GM12878 (cell line): ENCODE data around the gene LALBA. TPM values are rescaled to one million over a fixed set of nuclear protein-coding genes. Genes with fewer than 3 reads are reported as not detected.
A peak's percentile ranks its signal among the peaks of the same experiment; 100 is the strongest.

Experiments used
- ATAC-seq: fragments of 200-7000 bp; cut with Tn5 transposase; 3 replicates; pipeline ENCODE4 v1.9.1; 2020; ENCODE audit warnings: mild to moderate bottlenecking, moderate library complexity
- BruUV-seq: library from RNA; stranded (reverse); fragments of 400-500 nt; replicated peaks from 2 replicates; lab custom pipeline; 2021; lab: Mats Ljungman, UMichigan
- CTCF ChIA-PET: fragments of 300-600 bp; sonication (Branson Sonifier 250); formaldehyde crosslinking; extraction: SDS; loops from one replicate; lab custom pipeline; 2021; ENCODE audit warnings: inconsistent platforms; lab: Yijun Ruan, JAX
- POLR2A ChIA-PET: fragments of 350-600 bp; formaldehyde crosslinking; extraction: SDS; loops from one replicate; lab custom pipeline; 2021; ENCODE audit warnings: inconsistent platforms; lab: Charles Lee
- RAD21 ChIA-PET: fragments of 300-600 bp; sonication (Branson Sonifier 250); formaldehyde crosslinking; loops from one replicate; lab custom pipeline; 2023; ENCODE audit warnings: antibody characterized with exemption; ENCODE audit not compliant: unreplicated experiment; lab: Charles Lee
- SMC1A ChIA-PET: fragments of 300-600 bp; sonication (Branson Sonifier 250); formaldehyde crosslinking; loops from one replicate; lab custom pipeline; 2023; ENCODE audit not compliant: unreplicated experiment, uncharacterized antibody; lab: Charles Lee
- DNase-seq: peaks from one replicate; pipeline ENCODE4 v3.0.0-alpha.2; 2011; ENCODE audit warnings: low read depth, low spot score
- FAIRE-seq: peaks from 3 replicates; lab custom pipeline; 2011; peaks lifted over from hg19 to GRCh38; lab: Jason Lieb, UNC
- H2AFZ ChIP-seq: 2 replicates; pipeline ENCODE4 v1.6.0; 2011; ENCODE audit warnings: low read depth, low read length, control low read depth; ENCODE audit not compliant: control insufficient read depth
- H3K27ac ChIP-seq: 2 replicates; pipeline ENCODE4 v1.5.1; 2011; ENCODE audit warnings: control low read depth; ENCODE audit not compliant: control insufficient read depth, insufficient read depth
- H3K27me3 ChIP-seq, 2 experiments: replicated peaks in 1 of 2; 2 replicates each; pipeline versions ENCODE4 v1.6.0 to v1.6.1; 2011; ENCODE audit warnings: low read length in 1 of 2; ENCODE audit not compliant: control insufficient read depth in 2 of 2, insufficient read depth in 2 of 2
- H3K36me3 ChIP-seq, 2 experiments: 2 replicates each; pipeline ENCODE4 v1.5.1; 2011; ENCODE audit warnings: low read length in 1 of 2; ENCODE audit not compliant: control insufficient read depth in 2 of 2, insufficient read depth in 2 of 2
- H3K4me1 ChIP-seq: 2 replicates; pipeline ENCODE4 v1.6.1; 2011; ENCODE audit warnings: mild to moderate bottlenecking, low read length, moderate library complexity, mixed read lengths; ENCODE audit not compliant: control insufficient read depth, insufficient read depth
- H3K4me2 ChIP-seq: 2 replicates; pipeline ENCODE4 v1.6.0; 2011; ENCODE audit warnings: control low read depth; ENCODE audit not compliant: control insufficient read depth, insufficient read depth
- H3K4me3 ChIP-seq: fragments of 200-600 bp; sonication (generic); 2 replicates; pipeline ENCODE4 v1.5.1; 2016
- H3K79me2 ChIP-seq: 2 replicates; pipeline ENCODE4 v1.6.0; 2011; ENCODE audit warnings: low read length; ENCODE audit not compliant: control insufficient read depth, insufficient read depth
- H3K9ac ChIP-seq: 2 replicates; pipeline ENCODE4 v1.8.0; 2011; ENCODE audit warnings: low read length, control low read depth, mixed read lengths; ENCODE audit not compliant: control insufficient read depth, insufficient read depth
- H3K9me3 ChIP-seq: replicated peaks from 3 replicates; pipeline ENCODE4 v1.5.1; 2011; ENCODE audit warnings: mild to moderate bottlenecking, low read length; ENCODE audit not compliant: control insufficient read depth, insufficient read depth
- H4K20me1 ChIP-seq: 2 replicates; pipeline ENCODE4 v1.6.0; 2011; ENCODE audit not compliant: control insufficient read depth, insufficient read depth
- CBX5 ChIP-seq: sonication (generic); IDR thresholded peaks from 2 replicates; pipeline ENCODE4 v1.6.1; 2016; ENCODE audit warnings: low read depth, moderate library complexity, mild to moderate bottlenecking, inconsistent platforms
- CHD1 ChIP-seq: IDR thresholded peaks from 2 replicates; pipeline ENCODE4 v1.6.1; 2012; ENCODE audit warnings: low read depth, low read length, improper control_type of control experiment
- IKZF1 ChIP-seq: fragments of 450-650 bp; conservative IDR thresholded peaks from 2 replicates; pipeline ENCODE4 v1.6.1; 2017; ENCODE audit warnings: antibody characterized with exemption, mild to moderate bottlenecking
- IKZF2 ChIP-seq, 2 experiments: fragments of 450-650 bp; IDR thresholded peaks; 2 replicates each; pipeline ENCODE4 v1.6.1; 2017; ENCODE audit warnings: mild to moderate bottlenecking in 2 of 2, moderate library complexity in 2 of 2
- IRF3 ChIP-seq: fragments of 450-650 bp; IDR thresholded peaks from 2 replicates; pipeline ENCODE4 v1.6.1; 2014; ENCODE audit warnings: mild to moderate bottlenecking
- MTA2 ChIP-seq: fragments of 450-650 bp; IDR thresholded peaks from 2 replicates; pipeline ENCODE4 v1.6.1; 2016; ENCODE audit warnings: low read depth, mild to moderate bottlenecking, moderate library complexity
- MYC ChIP-seq: IDR thresholded peaks from 2 replicates; pipeline ENCODE4 v1.6.1; 2011; ENCODE audit warnings: mild to moderate bottlenecking, low read length, moderate library complexity, inconsistent platforms; ENCODE audit not compliant: insufficient read depth, insufficient replicate concordance, insufficient read length, severe bottlenecking
- SMAD1 ChIP-seq: fragments of 450-650 bp; IDR thresholded peaks from 2 replicates; pipeline ENCODE4 v1.6.1; 2018; ENCODE audit warnings: mild to moderate bottlenecking, low read depth; ENCODE audit not compliant: partially characterized antibody
- USF2 ChIP-seq: IDR thresholded peaks from 2 replicates; pipeline ENCODE4 v1.6.1; 2011; ENCODE audit warnings: low read depth, low read length, improper control_type of control experiment, borderline replicate concordance
- ZBED1 ChIP-seq: IDR thresholded peaks from 2 replicates; pipeline ENCODE4 v1.6.1; 2016; ENCODE audit warnings: borderline replicate concordance
- ZBTB11 ChIP-seq: fragments of 450-650 bp; formaldehyde crosslinking; IDR thresholded peaks from 2 replicates; pipeline ENCODE4 v1.5.0; 2022; ENCODE audit warnings: mild to moderate bottlenecking, missing genetic modification characterization
- ZNF207 ChIP-seq: fragments of 450-650 bp; IDR thresholded peaks from 2 replicates; pipeline ENCODE4 v1.6.1; 2014; ENCODE audit warnings: antibody characterized with exemption, mild to moderate bottlenecking, borderline replicate concordance
- ZNF622 ChIP-seq: fragments of 450-650 bp; IDR thresholded peaks from 2 replicates; pipeline ENCODE4 v1.6.1; 2017; ENCODE audit warnings: mild to moderate bottlenecking, inconsistent platforms
- WGBS: methylation state at CpG from one replicate; pipeline ENCODE4 v1.1.6; 2016; ENCODE audit warnings: low lambda C conversion rate; ENCODE audit not compliant: insufficient replicate concordance, insufficient coverage; ENCODE audit errors: missing lambda C conversion rate; 5-methylcytosine and 5-hydroxymethylcytosine counted together
- in situ Hi-C: fragments of 300-500 bp; cut with MboI; formaldehyde crosslinking; loops from 9 replicates; pipeline ENCODE4 v1.14.3; 2018; ENCODE audit warnings: mixed read lengths
- intact Hi-C: fragments of 100-400 bp; cut with micrococcal nuclease; formaldehyde crosslinking; loops from one replicate; pipeline ENCODE4 v1.14.2; 2022; ENCODE audit not compliant: unreplicated experiment
- polyA plus RNA-seq, 11 experiments: library from polyadenylated mRNA; depleted of rRNA in 4 of 11; unstranded in 6 of 11; stranded (reverse) in 5 of 11; fragments of >200 nt; fragmentation: Nextera tagmentation in 4 of 11; fragmentation: Illumina TruSeq in 1 of 11; extraction: Ambion mirVana in 4 of 11; extraction: Trizol in 1 of 11; gene quantifications; 1 replicate in 1 of 11; 2 replicates in 10 of 11; pipeline versions ENCODE4 v1.2.1 to v1.2.3, GENCODE V29; 2011 to 2016; ENCODE audit warnings: inconsistent platforms in 2 of 11, missing spikeins in 2 of 11, low read depth in 1 of 11
- total RNA-seq, 4 experiments: library from RNA; depleted of rRNA in 3 of 4; stranded (reverse); fragments of >200 nt in 3 of 4; fragmentation: Illumina TruSeq in 1 of 4; extraction: Trizol in 1 of 4; gene quantifications; 2 replicates each; pipeline versions ENCODE4 v1.2.1 to v1.2.3, GENCODE V29; 2013 to 2021
- TF ChIP-seq, protein P1 (sequence below): IDR thresholded peaks from 2 replicates; pipeline ENCODE4 v1.6.1; 2011; ENCODE audit warnings: borderline replicate concordance, low read depth, mild to moderate bottlenecking, moderate library complexity, mixed read lengths, low read length; ENCODE audit not compliant: insufficient read depth; ENCODE audit errors: extremely low read length

Gene LALBA
- total and polyA plus RNA-seq, 10 of the 15 experiments (the other 5 are each of a cell fraction or from before 2014, with no cell fraction given), result not detected

DNA sequence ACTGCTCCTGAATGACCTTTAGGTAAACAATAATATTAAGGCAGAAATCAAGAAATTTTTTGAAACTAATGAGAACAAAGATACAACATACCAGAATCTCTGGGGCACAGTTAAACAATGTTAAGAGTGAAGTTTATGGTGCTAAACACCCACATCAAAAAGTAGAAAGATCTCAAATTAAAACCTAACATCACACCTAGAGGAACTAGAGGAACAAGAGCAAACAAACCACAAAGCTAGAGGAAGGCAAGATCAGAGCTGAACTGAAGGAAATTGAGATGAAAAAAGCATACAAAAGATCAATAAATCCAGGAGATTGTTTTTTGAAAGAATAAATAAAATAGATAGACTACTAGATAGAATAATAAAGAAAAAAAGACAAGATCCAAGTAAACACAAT lies 37.2 kb downstream of the LALBA start (continued):
- TF ChIP-seq ZBTB11 (no peak), MTA2 (peak; percentile 19; the same call in 1 of the 2 replicates)

- SMC1A ChIA-PET, result interaction anchor here (0.6 to 1.4 kb wide), 3 partner anchors 12 to 150 kb away, joined by 3 to 4 read pairs (median 3); no protein-coding TSS in a partner anchor
- Histone ChIP-seq H3K27ac (no peak overlapping the region), H3K4me1 (no peaks in the 10 kb centered on the region), H4K20me1 (no peaks in the 10 kb centered on the region), H3K9me3 (no peaks in the 10 kb centered on the region), H3K9ac (no peak overlapping the region), H3K79me2 (no peaks in the 10 kb centered on the region), H3K36me3 (no peaks in the 10 kb centered on the region), H3K27me3 (no peaks in the 10 kb centered on the region), H3K4me2 (no peak overlapping the region), H3K4me3 (no peak overlapping the region), H2AFZ (no peak overlapping the region)
- no TSS peak for BruUV-seq
- in situ Hi-C loops, result no loop called here
- ATAC-seq, result no peak
- CTCF ChIA-PET, result interaction anchor here (1.4 to 4.3 kb wide), 3 partner anchors 14 to 90 kb away, joined by 4 to 13 read pairs (median 4); no protein-coding TSS in a partner anchor
- TF ChIP-seq IKZF2 (IDR thresholded peaks at IDR 0.05) (no peak), MYC (no peak), IRF3 (no peak), IKZF1 (no peak), ZBED1 (no peak), CHD1 (no peak), CBX5 (no peak), ZNF207 (no peak), SMAD1 (no peak), ZNF622 (no peak), USF2 (no peak)
- TF ChIP-seq, protein P1, sequence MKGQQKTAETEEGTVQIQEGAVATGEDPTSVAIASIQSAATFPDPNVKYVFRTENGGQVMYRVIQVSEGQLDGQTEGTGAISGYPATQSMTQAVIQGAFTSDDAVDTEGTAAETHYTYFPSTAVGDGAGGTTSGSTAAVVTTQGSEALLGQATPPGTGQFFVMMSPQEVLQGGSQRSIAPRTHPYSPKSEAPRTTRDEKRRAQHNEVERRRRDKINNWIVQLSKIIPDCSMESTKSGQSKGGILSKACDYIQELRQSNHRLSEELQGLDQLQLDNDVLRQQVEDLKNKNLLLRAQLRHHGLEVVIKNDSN, result no peak
- POLR2A ChIA-PET, result no interaction called here
- no peak for FAIRE-seq
- WGBS, result 68% methylated on average over 39 of the region's 44 CpGs
- intact Hi-C loops, result loop anchor here (5.0 kb wide), 1 partner anchor 71 kb away; no protein-coding TSS in a partner anchor
- DNase-seq, result no peak
- RAD21 ChIA-PET, result interaction anchor here (0.6 kb wide), 1 partner anchor 12 kb away, joined by 3 read pairs; no protein-coding TSS in a partner anchor
Measured at GRCh38 chr12:48527891-48528670, 41.8 kb downstream of the LALBA start.
